CD8-positive, alpha-beta memory T cell (primary cell): ENCODE results near the gene ARMC12. TPM values are rescaled to one million over a fixed set of nuclear protein-coding genes. Genes with fewer than 3 reads are reported as not detected.

Experiments used
- CTCF ChIA-PET: fragments of 350-600 bp; sonication (Branson Sonifier 250); formaldehyde crosslinking; loops from one replicate; lab custom pipeline; 2021; ENCODE audit warnings: antibody characterized with exemption; lab: Charles Lee
- POLR2A ChIA-PET: fragments of 350-600 bp; sonication (Branson Sonifier 250); formaldehyde crosslinking; loops from one replicate; lab custom pipeline; 2021; ENCODE audit warnings: antibody characterized with exemption; lab: Charles Lee
- DNase-seq, 5 donors: peaks; one replicate each; pipeline versions ENCODE4 v3.0.0 to v3.0.0-alpha.2; 2020 to 2022; ENCODE audit warnings: mixed read lengths in 1 of 5
- H3K27ac ChIP-seq: one replicate; pipeline ENCODE4 v1.7.0; 2013; ENCODE audit warnings: low read depth, mild to moderate bottlenecking, low read length, moderate library complexity
- H3K27me3 ChIP-seq: 2 replicates; pipeline ENCODE4 v1.7.0; 2013; ENCODE audit warnings: low read length, mild to moderate bottlenecking; ENCODE audit not compliant: insufficient read depth, poor library complexity, severe bottlenecking
- H3K36me3 ChIP-seq: 2 replicates; pipeline ENCODE4 v1.7.0; 2013; ENCODE audit warnings: mild to moderate bottlenecking, low read length, moderate library complexity; ENCODE audit not compliant: insufficient read depth
- H3K4me1 ChIP-seq: 2 replicates; pipeline ENCODE4 v1.7.0; 2013; ENCODE audit warnings: mild to moderate bottlenecking, low read length, moderate library complexity; ENCODE audit not compliant: insufficient read depth
- H3K4me3 ChIP-seq: 2 replicates; pipeline ENCODE4 v1.7.0; 2013; ENCODE audit warnings: mild to moderate bottlenecking, low read length
- H3K9me3 ChIP-seq: 2 replicates; pipeline ENCODE4 v1.7.0; 2013; ENCODE audit warnings: mild to moderate bottlenecking, low read length
- H3K27ac Mint-ChIP-seq, 8 donors: one replicate each; pipeline ENCODE4 v1.8.0; 2020 to 2021; ENCODE audit warnings: mixed read lengths in 8 of 8, mild to moderate bottlenecking in 6 of 8, inconsistent platforms in 3 of 8, moderate library complexity in 3 of 8
- H3K27me3 Mint-ChIP-seq, 2 donors: one replicate each; pipeline ENCODE4 v1.8.0; 2020 to 2021; ENCODE audit warnings: mixed read lengths in 2 of 2, mild to moderate bottlenecking in 1 of 2, moderate library complexity in 1 of 2
- H3K36me3 Mint-ChIP-seq, 3 donors: one replicate each; pipeline ENCODE4 v1.8.0; 2020 to 2021; ENCODE audit warnings: mixed read lengths in 3 of 3, inconsistent platforms in 1 of 3, mild to moderate bottlenecking in 1 of 3
- H3K4me1 Mint-ChIP-seq, 3 donors: one replicate each; pipeline ENCODE4 v1.8.0; 2020 to 2021; ENCODE audit warnings: mixed read lengths in 3 of 3, inconsistent platforms in 1 of 3, mild to moderate bottlenecking in 1 of 3
- H3K4me3 Mint-ChIP-seq, 7 donors: one replicate each; pipeline ENCODE4 v1.8.0; 2020 to 2021; ENCODE audit warnings: mixed read lengths in 7 of 7, mild to moderate bottlenecking in 6 of 7, moderate library complexity in 4 of 7, inconsistent platforms in 2 of 7
- H3K9me3 Mint-ChIP-seq, 5 donors: one replicate each; pipeline ENCODE4 v1.8.0; 2020 to 2022; ENCODE audit warnings: mixed read lengths in 5 of 5, mild to moderate bottlenecking in 3 of 5, moderate library complexity in 2 of 5, inconsistent platforms in 1 of 5
- polyA plus RNA-seq: library from polyadenylated mRNA; unstranded; fragments of 300-500 nt; fragmentation: Illumina TruSeq; gene quantifications from one replicate; pipeline ENCODE4 v1.2.3, GENCODE V29; 2021
- total RNA-seq, 2 experiments: library from RNA; stranded (reverse); gene quantifications; one replicate each; pipeline ENCODE4 v1.2.3, GENCODE V29; 2021

Gene ARMC12
- total and polyA plus RNA-seq, 3 experiments from 2014 or later = 0.26 to 0.38 (median 0.37) TPM

DNA sequence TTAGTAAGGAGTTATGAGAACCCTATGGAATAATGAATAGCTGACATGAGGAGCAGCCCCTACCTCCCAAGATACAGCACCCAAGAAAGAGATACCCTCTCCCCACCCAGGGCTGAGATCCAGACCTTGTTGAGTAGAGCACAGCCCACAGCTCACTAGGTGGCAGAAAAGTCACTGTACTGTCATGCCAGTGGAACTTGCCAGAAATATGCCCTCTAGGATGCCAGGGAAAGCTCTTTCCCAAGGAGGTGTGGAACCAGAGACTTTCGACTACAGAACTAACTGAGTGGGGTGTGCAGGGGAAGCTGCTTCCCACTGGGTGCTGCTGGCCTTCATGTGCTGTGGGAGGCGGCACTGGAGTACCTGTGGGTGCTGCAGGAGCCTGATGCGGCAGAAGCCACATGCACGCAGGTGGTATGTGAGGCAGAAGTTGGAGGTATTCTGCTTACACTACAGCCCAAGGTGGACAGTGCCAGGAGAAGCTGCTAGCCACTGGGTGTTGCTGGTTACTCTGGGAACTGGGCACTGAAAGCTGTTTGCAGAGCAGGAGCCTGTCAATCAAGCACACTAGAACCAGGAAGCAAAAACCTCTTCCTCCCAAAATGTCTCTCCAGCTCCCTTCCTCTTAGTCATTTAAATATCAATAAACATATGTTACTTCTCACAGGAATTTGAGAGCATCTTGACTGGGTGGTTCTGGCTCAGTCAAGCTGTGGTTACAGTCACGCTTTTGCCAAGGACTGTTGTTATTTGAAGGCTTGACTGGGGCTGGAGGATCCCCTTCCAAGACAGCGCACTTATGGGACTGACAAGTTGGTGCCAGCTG lies 17.8 kb downstream of the ARMC12 start:
- ChIA-PET POLR2A (no interaction called here), CTCF (interaction anchor here (0.7 to 1.0 kb wide), 2 partner anchors 18 to 171 kb away, joined by 3 read pairs; partner anchors contain the start of gene ARMC12)
- peaks cover 16 to 21% of the 10 kb centered on the region in 2 donors for H3K27me3 Mint-ChIP-seq
- no peak overlapping the region for H3K4me3 Mint-ChIP-seq
- no peaks in the 10 kb centered on the region for H3K4me1 ChIP-seq
- no peak overlapping the region for H3K27ac ChIP-seq
- H3K36me3 Mint-ChIP-seq = no peaks in the 10 kb centered on the region
- no peaks in the 10 kb centered on the region for H3K27me3 ChIP-seq
- H3K4me1 Mint-ChIP-seq = peaks cover 0 to 2% (median 0%) of the 10 kb centered on the region in 3 donors
- no peaks in the 10 kb centered on the region for H3K9me3 Mint-ChIP-seq
- H3K27ac Mint-ChIP-seq = peak overlapping the region in 1 of 8 donors; percentile 17
- DNase-seq = no peak
- no peak overlapping the region for H3K4me3 ChIP-seq
- no peaks in the 10 kb centered on the region for H3K9me3 ChIP-seq
- no peaks in the 10 kb centered on the region for H3K36me3 ChIP-seq

DNA sequence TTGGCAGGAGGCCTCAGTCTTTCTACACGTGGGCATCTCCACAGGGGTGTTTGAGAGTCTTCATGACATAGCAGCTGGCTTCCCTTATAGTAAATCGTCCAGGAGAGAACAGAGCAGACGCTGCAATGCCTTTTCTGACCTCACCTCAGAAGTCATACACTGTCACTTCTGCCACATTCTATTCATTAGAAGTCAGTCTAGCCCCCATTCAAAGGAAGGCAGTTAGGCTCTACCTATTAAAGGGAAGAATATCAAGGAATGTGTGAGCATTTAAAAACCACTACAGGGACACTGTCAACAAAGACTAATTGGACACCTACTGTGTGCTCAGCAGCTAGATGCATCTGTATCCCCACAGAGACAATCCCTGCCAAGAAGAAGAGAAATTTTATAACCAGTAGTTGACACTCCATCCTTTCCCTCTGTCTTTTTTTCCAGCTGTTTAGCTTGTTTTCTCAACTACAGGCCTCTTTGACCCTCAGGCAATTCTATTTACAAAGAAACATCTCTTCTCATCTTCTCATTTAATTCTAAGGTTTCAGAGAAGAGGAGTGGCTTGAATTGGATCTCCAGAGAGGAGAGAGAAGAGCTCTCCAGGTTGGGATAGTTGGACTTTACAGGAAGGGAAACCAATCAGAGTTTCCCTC lies 18.6 kb downstream of the ARMC12 start:
- Histone ChIP-seq H3K4me1 (no peaks in the 10 kb centered on the region), H3K36me3 (no peaks in the 10 kb centered on the region), H3K9me3 (no peaks in the 10 kb centered on the region), H3K27ac (no peak overlapping the region), H3K27me3 (peaks cover 3% of the 10 kb centered on the region), H3K4me3 (no peak overlapping the region)
- no peaks in the 10 kb centered on the region for H3K36me3 Mint-ChIP-seq
- no peak for DNase-seq
- no peak overlapping the region for H3K4me3 Mint-ChIP-seq
- no peaks in the 10 kb centered on the region for H3K9me3 Mint-ChIP-seq
- ChIA-PET POLR2A (no interaction called here), CTCF (no interaction called here)
- H3K27ac Mint-ChIP-seq = peak overlapping the region in 1 of 8 donors; percentile 75
- H3K27me3 Mint-ChIP-seq = peaks cover 20 to 23% of the 10 kb centered on the region in 2 donors
- peaks cover 0 to 2% (median 0%) of the 10 kb centered on the region in 3 donors for H3K4me1 Mint-ChIP-seq

DNA sequence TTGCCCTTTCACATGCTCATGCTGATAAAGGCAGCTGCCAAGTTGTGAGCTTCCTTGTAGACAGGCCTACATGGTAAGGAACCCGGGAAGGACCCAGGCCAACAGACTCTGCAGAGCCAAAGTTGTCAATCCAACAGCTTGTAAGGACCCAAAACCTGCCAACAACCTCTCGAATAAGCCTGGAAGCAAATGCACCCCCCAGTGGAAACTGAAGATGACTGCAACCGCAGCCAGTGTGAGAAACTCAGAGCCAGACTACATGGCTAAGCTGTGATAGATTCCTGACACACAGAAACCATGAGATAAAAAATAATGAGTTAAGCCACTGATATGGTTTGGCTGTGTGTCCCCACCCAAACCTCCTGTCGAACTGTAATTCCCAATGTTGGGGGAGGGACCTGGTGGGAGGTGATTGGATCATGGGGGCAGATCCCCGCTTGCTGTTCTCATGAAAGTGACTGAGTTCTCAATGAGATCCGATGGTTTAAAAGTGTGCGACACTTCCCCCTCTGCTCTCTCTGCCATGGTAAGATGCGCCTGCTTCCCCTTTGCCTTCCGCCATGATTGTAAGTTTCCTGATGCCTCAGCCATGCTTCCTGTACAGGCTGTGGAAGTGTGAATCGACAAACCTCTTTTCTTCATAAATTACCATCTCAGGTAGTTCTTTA lies 20.8 kb downstream of the ARMC12 start:
- Mint-ChIP-seq H3K27me3 (peaks cover 30 to 37% of the 10 kb centered on the region in 2 donors), H3K4me3 (no peak overlapping the region), H3K36me3 (no peaks in the 10 kb centered on the region), H3K27ac (no peak overlapping the region), H3K4me1 (peaks cover 0 to 2% (median 0%) of the 10 kb centered on the region in 3 donors), H3K9me3 (no peaks in the 10 kb centered on the region)
- DNase-seq = no peak
- ChIA-PET CTCF (interaction anchor here (0.9 to 1.2 kb wide), 2 partner anchors 11 to 21 kb away, joined by 3 to 4 read pairs; partner anchors contain the start of gene ARMC12), POLR2A (no interaction called here)
- no peaks in the 10 kb centered on the region for H3K36me3 ChIP-seq
- H3K27me3 ChIP-seq = peaks cover 5% of the 10 kb centered on the region
- no peak overlapping the region for H3K27ac ChIP-seq
- H3K4me1 ChIP-seq = no peaks in the 10 kb centered on the region
- no peak overlapping the region for H3K4me3 ChIP-seq
- H3K9me3 ChIP-seq = no peaks in the 10 kb centered on the region

DNA sequence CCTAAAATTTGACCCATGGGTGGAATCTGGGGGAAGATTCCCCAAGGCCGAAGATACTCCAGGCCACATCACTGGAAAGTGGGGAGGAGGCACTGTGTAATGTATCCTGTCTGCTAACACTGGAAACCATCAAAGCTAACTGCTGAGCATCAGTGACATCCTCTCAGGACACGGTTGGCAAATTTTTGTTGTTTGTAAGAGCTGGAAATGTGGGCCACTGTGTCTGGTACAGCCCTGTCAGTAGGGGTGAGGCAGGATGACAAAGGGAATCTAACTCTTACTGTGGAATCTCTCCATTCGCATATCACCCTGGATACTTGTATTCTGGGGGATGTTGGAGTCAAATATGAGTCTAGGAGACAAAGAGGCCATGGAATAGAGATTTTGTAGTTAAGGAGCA lies 22.6 kb downstream of the ARMC12 start:
- H3K36me3 ChIP-seq = no peaks in the 10 kb centered on the region
- DNase-seq = no peak
- H3K4me3 ChIP-seq = no peak overlapping the region
- POLR2A ChIA-PET = no interaction called here
- H3K27ac Mint-ChIP-seq = no peak overlapping the region
- H3K27me3 ChIP-seq = peaks cover 9% of the 10 kb centered on the region
- CTCF ChIA-PET = no interaction called here
- H3K4me1 Mint-ChIP-seq = peaks cover 0 to 8% (median 7%) of the 10 kb centered on the region in 3 donors
- no peaks in the 10 kb centered on the region for H3K36me3 Mint-ChIP-seq
- no peak overlapping the region for H3K27ac ChIP-seq
- H3K4me1 ChIP-seq = no peaks in the 10 kb centered on the region
- no peak overlapping the region for H3K4me3 Mint-ChIP-seq
- H3K9me3 ChIP-seq = no peaks in the 10 kb centered on the region
- H3K27me3 Mint-ChIP-seq = peaks cover 40 to 55% of the 10 kb centered on the region in 2 donors
- no peaks in the 10 kb centered on the region for H3K9me3 Mint-ChIP-seq

GRCh38 chr6:35765739-35766138 lies 28.9 kb downstream of the ARMC12 start:
- POLR2A ChIA-PET = no interaction called here

GRCh38 chr6:35769211-35769610 lies 32.4 kb downstream of the ARMC12 start:
- no peak for DNase-seq
- Histone ChIP-seq H3K9me3 (no peaks in the 10 kb centered on the region), H3K4me1 (no peaks in the 10 kb centered on the region), H3K36me3 (no peaks in the 10 kb centered on the region), H3K27me3 (peaks cover 5% of the 10 kb centered on the region), H3K4me3 (no peak overlapping the region), H3K27ac (no peak overlapping the region)
- Mint-ChIP-seq H3K4me1 (peaks cover 0 to 4% (median 2%) of the 10 kb centered on the region in 3 donors), H3K4me3 (no peak overlapping the region), H3K9me3 (no peaks in the 10 kb centered on the region), H3K27me3 (peaks cover 10 to 15% of the 10 kb centered on the region in 2 donors), H3K27ac (no peak overlapping the region), H3K36me3 (no peaks in the 10 kb centered on the region)
- CTCF ChIA-PET = no interaction called here
- POLR2A ChIA-PET = no interaction called here

More at GRCh38 chr6:35765739-35766138, 28.9 kb downstream of the ARMC12 start:
- Mint-ChIP-seq H3K9me3 (no peaks in the 10 kb centered on the region), H3K27ac (no peak overlapping the region), H3K4me1 (peaks cover 0 to 8% (median 8%) of the 10 kb centered on the region in 3 donors), H3K36me3 (no peaks in the 10 kb centered on the region), H3K4me3 (no peak overlapping the region), H3K27me3 (peaks cover 33% of the 10 kb centered on the region in 2 donors)
- Histone ChIP-seq H3K27me3 (peaks cover 6% of the 10 kb centered on the region), H3K9me3 (no peaks in the 10 kb centered on the region), H3K27ac (no peak overlapping the region), H3K4me3 (no peak overlapping the region), H3K4me1 (no peaks in the 10 kb centered on the region), H3K36me3 (no peaks in the 10 kb centered on the region)
- no peak for DNase-seq
- CTCF ChIA-PET = no interaction called here

- peaks cover 0 to 3% (median 0%) of the 10 kb centered on the region in 3 donors for H3K36me3 Mint-ChIP-seq
- H3K9me3 ChIP-seq = no peaks in the 10 kb centered on the region
- no peaks in the 10 kb centered on the region for H3K36me3 ChIP-seq
- H3K27ac Mint-ChIP-seq = no peak overlapping the region
- H3K27me3 Mint-ChIP-seq = peaks cover 12 to 24% of the 10 kb centered on the region in 2 donors
- DNase-seq = no peak
- POLR2A ChIA-PET = no interaction called here
- peaks cover 0 to 3% (median 0%) of the 10 kb centered on the region in 3 donors for H3K4me1 Mint-ChIP-seq
- H3K27ac ChIP-seq = no peak overlapping the region
- H3K4me1 ChIP-seq = no peaks in the 10 kb centered on the region
- CTCF ChIA-PET = interaction anchor here (0.6 kb wide), 1 partner anchor 162 kb away, joined by 3 read pairs; no protein-coding TSS in a partner anchor
- H3K27me3 ChIP-seq = peaks cover 9% of the 10 kb centered on the region
- no peak overlapping the region for H3K4me3 Mint-ChIP-seq
- H3K9me3 Mint-ChIP-seq = no peaks in the 10 kb centered on the region
- no peak overlapping the region for H3K4me3 ChIP-seq
Measured at GRCh38 chr6:35771343-35771627, 34.5 kb downstream of the ARMC12 start.
